SK-N-MC (cell line): ENCODE results near the gene IP6K1.

ENCODE experiments used
- EZH2 ChIP-seq: fragments of 200-600 bp; sonication (generic); IDR thresholded peaks from one replicate; pipeline ENCODE4 v1.6.1; 2017; ENCODE audit warnings: antibody characterized with exemption
- FOXP2 ChIP-seq: optimal IDR thresholded peaks from 2 replicates; pipeline ENCODE3; 2011; ENCODE audit warnings: mild to moderate bottlenecking, moderate library complexity; ENCODE audit not compliant: insufficient read depth; ENCODE audit errors: extremely low read length, control extremely low read depth

GRCh38 chr3:49799761-49800160 is 13.4 kb upstream of the IP6K1 start, which contains the start of gene CDHR4:
- no peak for TF ChIP-seq FOXP2
- TF ChIP-seq EZH2 = no peak
